Measurements from ENCODE around the gene DNAH5. TPM values are rescaled to one million over a fixed set of nuclear protein-coding genes. Genes with fewer than 3 reads are reported as not detected.
"Not testable (repeated sequence)": the region's sequence is repeated elsewhere in the genome, so short reads cannot be mapped to it uniquely, and the experiment has no call there.

The DNAH5 gene
- total RNA-seq, 1 experiment from 2014 or later = 2.4 TPM

DNA sequence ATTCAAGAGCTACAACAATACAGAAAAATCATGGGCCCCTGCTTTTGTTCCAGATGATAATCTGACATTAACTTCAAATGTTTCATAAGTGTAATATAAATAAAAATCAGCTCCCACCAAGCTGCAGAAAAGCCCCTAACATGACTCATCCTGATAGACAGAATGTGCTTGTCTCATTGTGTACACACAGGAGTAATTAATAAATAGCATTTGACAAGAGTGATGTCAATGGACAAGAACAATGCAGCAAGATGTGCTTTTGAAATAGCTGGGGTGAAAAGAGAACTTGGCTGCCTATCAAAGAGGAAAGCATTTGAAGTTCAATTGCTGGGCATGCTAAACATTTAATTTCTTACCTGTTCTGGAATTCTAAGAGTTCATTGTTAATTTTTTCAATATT lies 79.2 kb downstream of the DNAH5 start:
- in situ Hi-C loops (cut with HindIII; ENCODE audit: low sequenced_read_pairs) = no loop called here
- DNase-seq (ENCODE audit: low spot score) = no peak

DNA sequence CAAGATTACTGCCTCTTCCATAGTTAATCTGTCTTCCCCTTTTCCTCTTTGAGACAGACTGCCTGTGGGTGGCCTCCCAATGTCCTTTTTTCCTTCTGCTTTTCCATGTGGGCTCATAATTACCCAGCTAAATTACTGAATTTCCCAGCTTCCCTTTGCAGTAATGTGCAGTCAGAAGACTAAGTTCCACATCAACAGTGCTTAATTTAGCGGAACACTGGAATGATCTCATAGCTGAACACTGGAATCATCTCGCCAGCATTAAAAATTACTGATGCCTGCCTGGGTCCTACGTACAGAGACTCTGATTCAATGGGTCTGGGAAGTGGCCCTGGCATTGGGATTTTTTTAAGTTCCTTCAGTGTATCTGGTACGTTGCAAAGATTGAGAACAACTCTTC lies 84.3 kb downstream of the DNAH5 start:
- in situ Hi-C loops (cut with HindIII; ENCODE audit: low sequenced_read_pairs) = no loop called here

DNA sequence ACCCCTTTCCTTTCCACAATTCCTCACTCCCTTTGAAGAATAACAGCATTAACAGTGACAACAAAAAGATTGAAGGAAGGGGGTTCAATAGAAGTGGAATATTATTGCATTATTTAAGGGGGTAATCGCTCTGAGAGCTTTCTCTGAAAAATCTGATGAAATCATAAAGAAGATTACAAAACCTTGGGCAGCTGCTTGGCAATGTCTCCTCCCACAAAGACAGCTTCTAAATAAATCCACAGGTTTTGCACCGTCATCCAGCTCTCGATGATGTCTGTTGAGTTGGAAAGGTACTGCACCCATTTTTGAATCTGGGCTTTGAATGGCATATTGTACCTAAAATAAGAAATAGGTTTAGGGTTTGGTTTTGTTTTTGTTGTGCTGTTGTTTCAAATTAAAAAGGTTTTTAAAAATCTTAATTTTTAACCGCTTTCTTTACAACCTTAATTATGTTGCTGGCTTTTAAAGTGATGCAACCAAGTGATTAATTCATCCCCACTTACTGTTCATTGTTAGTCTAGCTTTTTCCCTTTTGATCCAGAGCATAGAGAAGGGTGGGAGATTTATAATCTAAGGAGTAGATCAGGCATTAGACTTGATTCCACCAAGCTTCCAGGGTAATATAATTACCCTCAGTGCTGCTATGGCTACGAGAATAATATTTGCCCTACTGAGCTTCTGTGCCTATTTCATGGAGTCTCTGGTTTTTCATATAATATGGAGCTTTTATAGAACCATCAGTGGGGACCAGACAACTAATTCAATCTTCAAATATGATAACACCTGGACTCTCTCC lies 85.0 kb downstream of the DNAH5 start:
- in situ Hi-C loops (cut with HindIII; ENCODE audit: low sequenced_read_pairs) = no loop called here
- no peak for DNase-seq (ENCODE audit: low spot score)

More for the DNA sequence above, 84.3 kb downstream of the DNAH5 start:
- DNase-seq (ENCODE audit: low spot score) = no peak

DNA sequence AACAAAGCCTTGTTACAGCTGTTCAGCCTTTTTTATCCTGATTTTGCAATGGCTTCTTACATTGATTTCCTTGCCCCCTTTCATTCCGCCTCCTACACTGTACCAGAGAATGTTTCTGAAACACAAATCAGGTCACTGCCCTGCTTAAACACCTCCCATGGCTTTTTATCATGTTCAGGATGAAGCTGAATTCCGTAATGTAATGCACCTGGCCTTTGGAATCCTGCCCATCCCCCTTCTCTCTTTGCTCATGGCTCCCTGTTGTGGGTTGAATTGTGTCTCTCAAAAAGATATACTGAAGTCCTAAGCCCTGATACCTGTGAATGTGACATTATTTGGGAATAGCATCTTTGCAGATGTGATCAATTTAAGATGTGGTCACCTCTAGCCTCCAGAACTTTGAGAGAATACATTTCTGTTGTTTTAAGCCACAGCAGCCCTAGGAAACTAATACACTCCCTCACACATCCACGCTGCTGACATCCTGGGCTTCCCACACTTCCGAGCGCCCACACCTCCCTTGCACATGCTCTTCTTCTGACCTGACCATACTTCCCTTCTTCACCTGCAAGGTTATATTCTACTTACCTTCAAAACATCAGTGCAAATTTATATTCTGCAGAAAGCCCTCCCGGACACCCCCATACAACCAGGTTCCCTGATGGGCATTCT lies 101.2 kb downstream of the DNAH5 start:
- DNase-seq (ENCODE audit: low spot score) = peak; percentile 36
- in situ Hi-C loops (cut with HindIII; ENCODE audit: low sequenced_read_pairs) = no loop called here

DNA sequence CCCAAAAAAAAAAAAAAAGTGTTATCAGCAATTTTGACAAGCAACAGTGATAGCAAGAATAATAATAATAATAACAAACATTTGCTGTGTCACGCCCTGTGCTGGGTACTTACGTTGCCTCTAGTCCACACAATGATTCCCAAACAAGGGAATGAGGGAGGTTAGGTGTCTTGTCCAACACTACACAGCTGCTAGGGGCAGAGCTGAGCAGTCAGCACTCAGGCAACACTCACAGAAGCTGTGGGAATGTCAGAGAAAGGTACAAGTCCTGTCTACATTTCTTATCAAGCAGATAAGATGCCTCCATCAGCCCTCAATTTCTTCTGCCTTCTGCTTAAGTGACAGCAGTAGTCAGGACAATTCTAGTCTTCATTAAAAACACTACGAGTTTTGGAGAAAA lies 111.0 kb downstream of the DNAH5 start:
- no peak for DNase-seq (ENCODE audit: low spot score)
- in situ Hi-C loops (cut with HindIII; ENCODE audit: low sequenced_read_pairs) = no loop called here

DNA sequence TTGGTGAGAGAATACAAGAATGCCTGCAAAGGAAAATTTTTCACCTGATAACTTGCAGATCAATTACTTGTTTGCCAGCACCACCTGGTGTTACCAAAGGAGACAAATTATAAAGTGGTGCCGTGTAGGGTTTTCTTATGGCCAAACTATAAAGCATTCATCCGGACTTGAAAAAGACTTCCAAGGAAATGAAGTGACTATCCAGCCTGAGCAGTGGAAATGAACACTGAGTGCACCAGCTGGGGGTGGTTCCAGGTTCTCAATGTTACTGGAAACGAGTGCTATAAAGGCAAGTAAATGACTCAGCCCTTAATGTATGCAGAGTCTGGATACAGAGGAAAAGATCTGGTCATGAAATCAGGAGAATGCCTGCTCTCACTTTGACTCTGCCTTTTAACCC lies 113.1 kb downstream of the DNAH5 start:
- in situ Hi-C loops (cut with HindIII; ENCODE audit: low sequenced_read_pairs) = no loop called here
- DNase-seq (ENCODE audit: low spot score) = no peak

DNA sequence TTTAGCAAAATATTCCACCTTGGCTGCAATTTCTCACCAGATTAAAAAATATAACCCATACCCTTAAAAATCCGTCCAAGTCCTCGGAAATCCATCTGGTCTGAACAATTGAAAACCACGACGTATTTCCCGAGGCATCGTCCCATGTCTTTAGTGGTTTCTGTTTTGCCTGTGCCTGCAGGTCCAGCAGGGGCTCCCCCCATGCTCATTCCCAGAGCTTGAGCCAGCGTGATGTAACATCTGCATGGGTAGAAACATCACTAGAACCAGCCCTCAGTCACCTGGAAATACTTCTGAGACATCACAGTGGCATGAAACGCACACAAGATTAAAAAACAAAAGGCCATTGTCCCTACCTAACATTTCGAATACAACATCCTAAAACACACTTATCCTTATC lies 114.0 kb downstream of the DNAH5 start:
- in situ Hi-C loops (cut with HindIII; ENCODE audit: low sequenced_read_pairs) = no loop called here
- DNase-seq (ENCODE audit: low spot score) = no peak

DNA sequence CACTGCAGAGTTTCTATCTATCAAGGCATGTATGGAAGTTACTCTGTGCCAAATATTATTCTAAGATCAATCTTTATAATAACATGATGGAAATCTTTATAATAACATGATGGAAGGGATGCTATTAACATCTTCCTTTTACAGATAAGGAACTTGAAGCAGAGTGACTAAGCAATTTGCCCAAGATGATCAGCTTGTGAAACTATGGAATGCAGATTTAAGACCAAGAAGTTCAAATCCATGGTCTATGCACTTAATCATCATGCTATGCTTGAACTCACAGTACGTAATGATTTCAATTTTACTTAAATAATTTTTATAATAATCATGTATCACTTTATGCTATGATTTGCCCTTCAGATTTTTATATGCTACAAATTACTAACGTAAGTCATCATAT lies 123.1 kb downstream of the DNAH5 start:
- in situ Hi-C loops (cut with HindIII; ENCODE audit: low sequenced_read_pairs) = no loop called here
- DNase-seq (ENCODE audit: low spot score) = no peak

DNA sequence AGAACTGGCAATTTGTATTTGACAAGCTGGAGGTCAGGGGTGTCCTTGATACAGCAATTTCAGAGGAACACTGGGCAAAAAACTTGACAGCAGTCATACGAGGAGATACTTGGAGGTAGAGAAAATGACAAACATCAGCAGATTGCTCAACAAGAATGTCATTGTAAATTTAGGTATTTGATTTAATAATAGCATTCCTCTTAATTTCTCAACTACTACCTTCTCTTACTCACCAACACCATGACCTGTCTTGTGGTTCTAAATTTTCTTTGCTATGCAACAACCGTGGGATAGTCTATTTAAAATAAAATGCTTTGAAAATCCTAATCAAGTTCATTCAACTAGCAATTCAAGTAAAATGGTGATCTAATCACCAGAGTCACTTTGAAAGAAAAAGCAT lies 128.4 kb downstream of the DNAH5 start:
- in situ Hi-C loops (cut with HindIII; ENCODE audit: low sequenced_read_pairs) = no loop called here
- no peak for DNase-seq (ENCODE audit: low spot score)

DNA sequence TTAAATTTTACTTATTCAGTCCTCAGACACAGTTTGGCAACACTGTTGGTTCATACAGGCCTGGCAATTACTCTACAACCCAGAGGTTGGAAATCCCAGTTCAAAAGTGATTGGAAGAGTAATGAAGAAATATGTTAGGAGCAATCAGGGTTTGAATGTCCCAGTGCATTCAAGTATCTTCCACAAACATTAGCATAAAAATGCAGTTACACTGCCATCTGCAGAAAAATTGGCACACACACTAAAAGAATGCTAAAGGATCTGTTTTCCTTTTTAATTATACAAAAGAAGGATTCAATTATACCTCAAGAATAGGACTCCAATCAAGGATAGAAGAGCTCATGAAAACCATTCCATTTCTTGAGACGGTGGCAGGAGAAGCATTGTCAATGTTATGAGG lies 130.2 kb downstream of the DNAH5 start:
- in situ Hi-C loops (cut with HindIII; ENCODE audit: low sequenced_read_pairs) = no loop called here
- DNase-seq (ENCODE audit: low spot score) = no peak

DNA sequence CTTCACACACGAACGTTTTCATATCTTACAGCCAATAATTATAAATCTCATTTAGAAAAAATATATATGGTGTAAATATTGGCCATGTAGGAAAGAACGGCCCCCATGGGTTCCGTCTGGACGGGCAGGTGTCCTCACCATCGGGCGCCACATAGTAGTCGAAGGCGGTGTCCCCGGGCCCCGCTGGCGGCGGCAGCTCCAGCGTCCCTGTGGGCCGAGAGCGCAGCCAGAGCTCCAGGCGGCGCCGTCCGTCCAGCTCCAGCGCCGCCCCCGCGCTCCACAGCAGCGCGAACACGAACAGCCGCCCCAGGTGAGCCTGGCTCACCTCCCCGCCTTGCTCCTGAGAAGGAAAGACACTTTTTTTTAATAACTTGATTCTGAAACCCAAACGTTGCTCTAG lies 134.6 kb downstream of the DNAH5 start:
- no peak for DNase-seq (ENCODE audit: low spot score)
- in situ Hi-C loops (cut with HindIII; ENCODE audit: low sequenced_read_pairs) = no loop called here

DNA sequence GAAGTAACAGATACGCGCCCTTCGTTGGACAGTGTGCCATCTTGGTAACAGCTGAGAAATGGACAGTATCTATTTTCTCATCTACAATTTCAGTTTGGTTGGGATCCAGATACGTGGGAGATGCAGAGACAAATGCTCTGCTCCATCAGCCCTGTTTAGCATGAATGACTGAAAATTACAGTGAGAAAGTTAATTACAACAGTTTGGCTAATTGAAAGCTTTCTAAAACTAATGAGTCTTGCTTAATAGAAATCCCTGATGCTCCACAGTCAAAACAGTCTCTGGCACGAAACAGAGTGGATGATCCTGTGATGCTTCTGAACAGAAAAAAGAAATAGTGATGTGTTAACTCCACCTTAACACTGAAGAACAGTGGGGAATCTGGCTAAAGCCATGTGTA lies 140.2 kb downstream of the DNAH5 start:
- DNase-seq (ENCODE audit: low spot score) = no peak
- in situ Hi-C loops (cut with HindIII; ENCODE audit: low sequenced_read_pairs) = no loop called here

DNA sequence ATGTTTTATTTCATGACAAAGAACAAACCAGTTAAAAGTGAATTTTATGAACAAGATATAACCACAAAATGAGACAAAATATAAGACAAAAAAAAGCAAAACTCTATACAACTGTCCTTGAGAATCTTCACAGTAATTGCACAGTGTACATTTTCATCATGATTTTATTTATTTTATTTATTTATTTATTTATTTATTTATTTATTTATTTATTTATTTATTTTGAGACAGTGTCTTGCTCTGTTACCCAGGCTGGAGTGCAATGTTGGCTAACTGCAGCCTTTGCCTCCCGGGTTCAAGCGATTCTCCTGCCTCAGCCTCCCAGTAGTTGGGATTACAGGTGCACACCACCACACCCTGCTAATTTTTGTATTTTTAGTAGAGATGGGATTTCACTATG lies 145.9 kb downstream of the DNAH5 start:
- DNase-seq (ENCODE audit: low spot score) = not testable (repeated sequence)

DNA sequence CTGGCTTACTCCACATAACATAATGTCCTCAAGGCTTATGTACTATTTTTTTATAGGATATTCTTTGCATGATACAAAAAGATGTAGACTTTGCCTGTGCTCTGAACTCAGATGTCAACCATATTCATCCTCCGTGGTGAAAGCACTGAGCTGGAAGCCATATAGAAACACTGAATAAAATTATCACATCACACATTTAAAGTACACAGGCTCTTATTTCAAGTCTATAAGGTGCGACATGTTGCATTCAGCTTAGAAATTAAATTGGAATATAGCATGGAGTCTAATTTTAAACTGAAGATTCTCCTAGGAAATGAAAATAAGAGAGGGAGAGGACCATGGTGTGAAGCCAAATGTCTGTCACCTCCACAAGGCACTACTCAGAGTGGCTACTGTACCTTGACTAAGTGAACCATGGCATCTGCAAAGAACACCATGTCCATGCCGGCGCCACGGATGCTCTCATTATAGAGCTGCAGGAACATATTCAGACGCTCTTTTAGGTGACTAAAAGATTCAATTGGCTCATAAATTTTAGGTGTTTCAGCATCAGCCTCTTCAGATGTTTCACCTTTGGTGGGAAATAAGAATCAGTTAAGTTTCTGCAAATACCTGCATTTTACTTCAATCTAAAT lies 158.6 kb downstream of the DNAH5 start:
- no peak for DNase-seq (ENCODE audit: low spot score)
- in situ Hi-C loops (cut with HindIII; ENCODE audit: low sequenced_read_pairs) = no loop called here

More for the DNA sequence above, 145.9 kb downstream of the DNAH5 start:
- in situ Hi-C loops (cut with HindIII; ENCODE audit: low sequenced_read_pairs) = not testable (repeated sequence)

DNA sequence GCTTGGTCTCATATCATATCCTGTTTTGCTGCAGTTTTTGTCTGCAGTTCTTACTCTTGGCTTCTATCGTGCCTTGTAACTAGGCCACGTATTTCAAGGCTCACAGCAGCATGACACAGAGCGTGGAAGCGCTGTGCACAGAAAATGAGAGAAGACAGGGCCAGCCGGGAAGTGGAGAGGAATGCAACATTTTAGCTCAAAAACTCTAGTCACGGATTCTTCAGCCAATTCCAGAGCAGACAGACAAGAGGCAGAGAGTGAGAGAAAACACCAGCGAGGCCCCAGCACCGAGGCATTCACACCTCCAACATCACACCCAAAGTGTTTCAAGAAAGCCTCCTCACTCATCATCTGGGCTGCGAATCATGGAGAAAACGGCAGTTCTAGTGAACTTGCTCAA lies 160.8 kb downstream of the DNAH5 start:
- in situ Hi-C loops (cut with HindIII; ENCODE audit: low sequenced_read_pairs) = no loop called here
- peak; percentile 12 for DNase-seq (ENCODE audit: low spot score)

DNA sequence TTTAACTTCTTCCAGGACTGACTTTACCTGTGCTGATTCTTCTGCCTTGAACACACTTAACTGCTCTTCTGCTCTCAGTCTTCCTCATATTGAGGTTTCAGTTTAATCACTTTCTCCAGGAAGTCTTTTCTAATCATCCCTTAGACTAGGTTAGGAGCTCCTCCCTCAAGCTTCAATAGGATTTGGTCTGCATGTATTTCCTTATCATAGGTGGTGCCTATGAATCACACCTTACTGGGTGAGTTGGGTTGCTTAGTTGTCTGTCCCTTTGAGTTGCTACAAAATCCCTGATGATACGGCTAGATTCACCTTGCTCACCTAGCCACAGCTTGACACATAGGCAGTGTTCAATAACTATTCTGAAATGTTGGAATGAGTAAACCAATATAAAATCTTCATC lies 164.4 kb downstream of the DNAH5 start:
- in situ Hi-C loops (cut with HindIII; ENCODE audit: low sequenced_read_pairs) = no loop called here

DNA sequence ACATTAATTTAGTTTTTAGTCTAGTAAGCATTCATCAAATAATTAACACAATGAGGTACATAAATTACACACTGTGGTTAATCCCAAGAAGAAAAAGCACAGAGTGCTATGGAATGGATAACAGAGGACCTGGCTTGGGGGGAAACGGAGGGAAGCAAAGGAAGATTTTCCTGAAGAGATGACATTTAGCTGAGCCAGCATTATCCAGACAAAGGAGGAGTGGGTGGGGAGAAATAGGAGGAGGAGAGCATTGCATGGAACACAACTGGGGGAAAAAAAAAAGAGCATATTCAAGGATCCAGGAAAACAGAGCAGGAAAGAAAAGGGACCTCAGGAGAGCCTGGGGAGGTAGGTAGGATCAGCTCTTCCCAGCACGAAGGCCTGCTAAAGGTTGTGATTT lies 170.8 kb downstream of the DNAH5 start:
- no peak for DNase-seq (ENCODE audit: low spot score)
- in situ Hi-C loops (cut with HindIII; ENCODE audit: low sequenced_read_pairs) = no loop called here

More for the DNA sequence above, 164.4 kb downstream of the DNAH5 start:
- no peak for DNase-seq (ENCODE audit: low spot score)

DNA sequence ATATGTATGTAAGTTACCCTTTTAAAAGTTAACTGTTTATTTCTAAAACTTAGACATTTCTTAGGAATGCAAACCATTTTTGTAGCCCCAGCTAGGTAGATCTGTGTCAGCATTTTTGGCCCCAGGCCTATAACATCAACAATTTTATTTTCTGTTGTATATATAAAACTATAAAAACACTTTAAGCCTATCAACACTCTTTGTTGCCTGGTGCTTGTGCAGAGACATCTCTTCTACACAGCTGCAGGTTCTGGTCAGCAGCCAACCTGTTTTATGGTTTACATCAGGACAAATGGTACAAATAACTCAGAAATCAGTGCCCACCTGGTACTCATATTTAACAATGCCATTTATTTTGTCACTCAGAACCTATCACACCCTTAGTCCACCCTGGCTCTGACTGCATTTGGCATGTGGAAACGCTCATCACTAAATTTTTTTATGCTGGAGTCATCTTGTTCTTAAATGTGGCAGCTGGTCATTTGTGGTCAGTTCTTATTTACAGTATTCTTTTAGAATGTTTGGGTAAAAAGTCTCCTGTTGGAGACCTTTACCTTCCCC lies 173.4 kb downstream of the DNAH5 start:
- in situ Hi-C loops (cut with HindIII; ENCODE audit: low sequenced_read_pairs) = no loop called here
- no peak for DNase-seq (ENCODE audit: low spot score)

DNA sequence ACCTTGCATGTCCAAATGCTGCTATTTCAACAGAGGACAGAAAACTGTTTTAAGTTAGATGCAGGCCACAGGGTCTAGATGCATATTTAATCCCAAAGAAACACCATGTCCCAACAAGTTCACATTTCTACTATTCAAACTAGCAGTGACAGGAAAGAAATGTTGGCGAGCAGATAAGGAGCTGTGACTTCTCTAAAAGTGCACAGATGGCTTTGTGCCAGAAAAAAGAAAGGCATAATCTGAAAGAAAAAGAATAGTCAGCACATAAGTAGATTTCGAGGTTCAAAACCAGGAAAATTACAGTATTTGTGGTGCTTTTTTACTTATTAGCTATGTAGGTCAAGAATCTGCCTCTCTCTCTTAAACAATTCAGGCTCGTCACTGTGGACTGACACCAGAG lies 178.3 kb downstream of the DNAH5 start:
- in situ Hi-C loops (cut with HindIII; ENCODE audit: low sequenced_read_pairs) = no loop called here
- DNase-seq (ENCODE audit: low spot score) = no peak

DNA sequence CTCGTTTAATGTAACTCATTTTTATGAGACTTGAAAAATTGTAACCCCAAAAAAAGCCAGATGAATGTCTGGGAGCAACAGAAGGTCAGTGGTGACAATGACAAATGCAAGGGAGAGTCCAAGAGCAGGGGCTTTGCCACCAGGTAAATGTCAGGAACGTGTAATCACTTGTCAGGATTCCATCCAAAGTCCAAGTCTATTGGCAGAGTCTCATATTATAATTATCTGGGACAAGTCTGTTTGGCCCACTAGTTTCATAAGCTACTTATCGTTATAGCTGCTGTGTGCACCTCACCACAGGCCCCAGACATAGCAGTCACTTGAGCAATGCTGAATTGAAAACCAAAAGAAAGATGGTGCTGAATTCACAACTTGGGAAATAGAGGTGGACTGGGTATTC lies 180.8 kb downstream of the DNAH5 start:
- no peak for DNase-seq (ENCODE audit: low spot score)
- in situ Hi-C loops (cut with HindIII; ENCODE audit: low sequenced_read_pairs) = no loop called here

Data from G401 (cell line).